Activated gamma-delta T cell (primary cell): Measurements from ENCODE around the gene LSM3.

Experiments used
- DNase-seq: peaks from one replicate; lab custom pipeline; 2025; lab: John Stamatoyannopoulos, UW

Gene LSM3

GRCh38 chr3:14157951-14158350, 20.7 kb upstream of the LSM3 start:
- no peak for DNase-seq

GRCh38 chr3:14158370-14158769, 20.2 kb upstream of the LSM3 start:
- no peak for DNase-seq

GRCh38 chr3:14159426-14159825, 19.2 kb upstream of the LSM3 start:
- DNase-seq = no peak

- no peak for DNase-seq
These were observed 17.3 kb upstream of the LSM3 start for GRCh38 chr3:14161282-14161681.

GRCh38 chr3:14162178-14162577, 16.4 kb upstream of the LSM3 start:
- no peak for DNase-seq

GRCh38 chr3:14166877-14167603, 11.6 kb upstream of the LSM3 start:
- DNase-seq = no peak

GRCh38 chr3:14169435-14169834, 9.2 kb upstream of the LSM3 start:
- no peak for DNase-seq

- no peak for DNase-seq
These were observed 8.7 kb upstream of the LSM3 start for GRCh38 chr3:14169871-14170270.

- DNase-seq = no peak
These were observed 8.0 kb upstream of the LSM3 start for GRCh38 chr3:14170531-14171159.

- no peak for DNase-seq
These were observed 6.1 kb upstream of the LSM3 start for GRCh38 chr3:14172496-14172895.

- DNase-seq = no peak
These were observed 4.1 kb upstream of the LSM3 start for GRCh38 chr3:14174483-14174882.

GRCh38 chr3:14175383-14176037, 3.1 kb upstream of the LSM3 start:
- DNase-seq = no peak

- no peak for DNase-seq
These were observed 904 bp upstream of the LSM3 start for GRCh38 chr3:14177580-14178246.

- DNase-seq = no peak
These were observed 473 bp downstream of the LSM3 start for GRCh38 chr3:14179114-14179465.

GRCh38 chr3:14179795-14180194, 1.2 kb downstream of the LSM3 start:
- no peak for DNase-seq

GRCh38 chr3:14181253-14181652, 2.6 kb downstream of the LSM3 start:
- DNase-seq = no peak

- DNase-seq = no peak
These were observed 4.5 kb downstream of the LSM3 start for GRCh38 chr3:14183015-14183577.

- no peak for DNase-seq
These were observed 8.3 kb downstream of the LSM3 start for GRCh38 chr3:14186854-14187458.

GRCh38 chr3:14188041-14188754, 9.6 kb downstream of the LSM3 start:
- DNase-seq = no peak

- DNase-seq = no peak
These were observed 16.2 kb downstream of the LSM3 start for GRCh38 chr3:14194865-14195264.

GRCh38 chr3:14199641-14200040, 21.0 kb downstream of the LSM3 start:
- DNase-seq = no peak
